ENCODE measurements around the gene GPRIN2.
"Not testable (repeated sequence)": the region's sequence is repeated elsewhere in the genome, so short reads cannot be mapped to it uniquely, and the experiment has no call there.

GPRIN2 gene

GRCh38 chr10:46537309-46537708 is 19.1 kb downstream of the GPRIN2 start:
- no peak overlapping the region for H3K27ac ChIP-seq
- TF ChIP-seq ZFX (IDR thresholded peaks at IDR 0.05) = no peak

- no peak overlapping the region for H3K27ac ChIP-seq
- TF ChIP-seq CTCF (conservative IDR thresholded peaks at IDR 0.05) (no peak), ZFX (IDR thresholded peaks at IDR 0.05) (no peak)
Measured at GRCh38 chr10:46536781-46537180, 19.7 kb downstream of the GPRIN2 start.

GRCh38 chr10:46536171-46536570 is 20.3 kb downstream of the GPRIN2 start:
- no peak overlapping the region for H3K27ac ChIP-seq
- TF ChIP-seq CTCF (conservative IDR thresholded peaks at IDR 0.05) = no peak
- TF ChIP-seq ZFX (IDR thresholded peaks at IDR 0.05) = no peak

- no peak overlapping the region for H3K27ac ChIP-seq
Measured at GRCh38 chr10:46534828-46535524, 21.5 kb downstream of the GPRIN2 start.

GRCh38 chr10:46532256-46532655 is 24.2 kb downstream of the GPRIN2 start:
- not testable (repeated sequence) for H3K27ac ChIP-seq

More at GRCh38 chr10:46534828-46535524, 21.5 kb downstream of the GPRIN2 start:
- TF ChIP-seq CTCF (conservative IDR thresholded peaks at IDR 0.05) = no peak
- TF ChIP-seq ZFX (IDR thresholded peaks at IDR 0.05) = no peak

- H3K27ac ChIP-seq = no peak overlapping the region
- TF ChIP-seq ZFX (IDR thresholded peaks at IDR 0.05) = no peak
- TF ChIP-seq CTCF (conservative IDR thresholded peaks at IDR 0.05) = no peak
Measured at GRCh38 chr10:46530249-46531186, 25.9 kb downstream of the GPRIN2 start.

- not testable (repeated sequence) for H3K27ac ChIP-seq
Measured at GRCh38 chr10:46529742-46530141, 26.7 kb downstream of the GPRIN2 start.

- TF ChIP-seq ZFX (IDR thresholded peaks at IDR 0.05) = no peak
- no peak for TF ChIP-seq CTCF (conservative IDR thresholded peaks at IDR 0.05)
- no peak overlapping the region for H3K27ac ChIP-seq
Measured at GRCh38 chr10:46528675-46529615, 27.5 kb downstream of the GPRIN2 start.

Measured in C4-2B (cell line).